NCI-H2081 treated with DMSO at 0.1 percent for 48 hours (cell line): ENCODE data around the gene PLPPR5.
"Not testable (repeated sequence)": the region's sequence is repeated elsewhere in the genome, so short reads cannot be mapped to it uniquely, and the experiment has no call there.

Experiments
- DNase-seq: peaks from one replicate; lab custom pipeline; 2025; lab: John Stamatoyannopoulos, UW

PLPPR5 gene, protein sequence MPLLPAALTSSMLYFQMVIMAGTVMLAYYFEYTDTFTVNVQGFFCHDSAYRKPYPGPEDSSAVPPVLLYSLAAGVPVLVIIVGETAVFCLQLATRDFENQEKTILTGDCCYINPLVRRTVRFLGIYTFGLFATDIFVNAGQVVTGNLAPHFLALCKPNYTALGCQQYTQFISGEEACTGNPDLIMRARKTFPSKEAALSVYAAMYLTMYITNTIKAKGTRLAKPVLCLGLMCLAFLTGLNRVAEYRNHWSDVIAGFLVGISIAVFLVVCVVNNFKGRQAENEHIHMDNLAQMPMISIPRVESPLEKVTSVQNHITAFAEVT

GRCh38 chr1:99004861-99005442 is at the start of gene PLPPR5:
TSS of gene PLPPR5 (minus strand) at chr1:99004861. CDS start at chr1:99004671, 190 bp downstream.
- no peak for DNase-seq

- DNase-seq: no peak
Observed at GRCh38 chr1:99051611-99052283, 47.1 kb upstream of the PLPPR5 start.

DNA sequence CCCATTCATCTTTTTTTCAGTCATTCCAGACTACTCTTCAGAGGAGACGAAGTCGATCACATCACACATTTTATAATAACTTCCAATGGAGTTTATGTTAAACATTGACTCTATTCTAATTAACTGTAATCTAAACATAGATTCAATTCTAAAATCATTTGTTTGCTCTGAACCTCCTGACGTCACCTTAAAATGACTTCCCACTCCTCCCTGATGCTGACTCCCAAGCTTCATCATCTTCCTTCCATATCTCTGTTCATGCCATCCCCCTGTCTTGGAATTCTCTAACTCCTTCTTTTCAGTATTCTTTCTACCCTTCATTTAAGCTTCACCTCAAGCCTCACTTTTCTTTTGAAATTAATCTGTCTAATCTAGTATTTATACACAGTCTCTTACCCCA is 45.1 kb upstream of the PLPPR5 start:
- DNase-seq: no peak

- not testable (repeated sequence) for DNase-seq
Observed at GRCh38 chr1:99036746-99037145, 32.1 kb upstream of the PLPPR5 start.

DNA sequence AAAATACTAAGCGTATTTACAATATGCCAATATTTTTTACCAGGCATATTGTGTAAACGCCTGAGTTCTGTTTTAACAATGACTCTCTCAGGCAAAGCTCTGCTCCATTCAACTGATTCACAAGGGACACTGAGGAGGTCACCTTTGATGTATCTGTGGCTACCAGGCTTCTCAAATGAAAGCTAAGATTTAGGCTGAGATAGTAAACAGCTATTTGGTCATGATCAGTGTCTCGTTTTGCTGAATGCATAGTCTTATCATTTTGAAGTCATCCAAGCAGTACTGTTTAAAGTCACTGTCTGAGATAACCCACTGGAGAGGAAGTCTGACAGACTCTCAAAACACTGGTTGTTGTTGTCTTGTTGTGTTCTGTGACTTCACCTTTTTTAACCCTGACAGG is 13.7 kb upstream of the PLPPR5 start:
- no peak for DNase-seq

GRCh38 chr1:99017655-99018054 is 13.0 kb upstream of the PLPPR5 start:
- DNase-seq: no peak

DNA sequence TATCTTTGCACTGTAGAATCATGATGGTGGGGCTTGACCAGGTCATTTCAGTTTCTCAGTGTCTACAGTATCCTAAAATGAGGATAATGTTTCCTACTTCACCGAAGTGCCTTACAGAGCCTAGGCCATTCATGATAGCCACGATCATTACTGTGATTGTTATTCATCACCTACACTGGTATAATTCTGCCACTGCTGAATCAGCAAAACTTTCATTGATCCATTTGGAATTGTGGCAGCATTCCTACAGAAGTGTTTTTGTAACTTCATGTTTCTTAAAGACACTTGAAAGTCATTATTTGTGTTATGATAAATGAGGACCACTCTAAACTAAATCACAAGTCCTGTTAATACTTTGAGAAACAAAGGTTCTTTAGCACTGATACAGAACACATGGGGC is 6.0 kb upstream of the PLPPR5 start:
- no peak for DNase-seq

- DNase-seq: no peak
Observed at GRCh38 chr1:99007366-99007765, 2.7 kb upstream of the PLPPR5 start.

GRCh38 chr1:99005537-99005942 is 879 bp upstream of the PLPPR5 start:
- no peak for DNase-seq

- DNase-seq: no peak
Observed at GRCh38 chr1:99004254-99004860, 304 bp downstream of the PLPPR5 start.

- DNase-seq: no peak
Observed at GRCh38 chr1:99003581-99004253, 944 bp downstream of the PLPPR5 start.

DNA sequence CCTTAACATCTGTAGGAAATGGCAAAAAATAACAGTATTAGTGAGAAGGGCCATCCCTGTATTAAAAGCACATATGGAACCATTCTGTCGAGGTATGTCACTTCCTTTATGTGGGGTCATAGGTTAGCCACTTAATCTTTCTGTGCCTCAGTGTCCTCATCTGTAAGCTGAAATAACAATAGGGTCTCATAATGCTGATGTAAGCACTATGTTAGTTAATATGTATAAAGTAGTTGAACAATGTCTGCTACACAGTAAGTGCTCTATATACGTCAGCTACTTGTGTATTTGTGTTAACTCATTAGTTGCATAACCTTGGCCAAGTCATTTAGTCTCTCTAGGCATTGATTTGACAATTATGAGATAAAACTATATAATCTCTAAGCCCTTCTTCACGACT is 11.8 kb downstream of the PLPPR5 start:
- DNase-seq: no peak

DNA sequence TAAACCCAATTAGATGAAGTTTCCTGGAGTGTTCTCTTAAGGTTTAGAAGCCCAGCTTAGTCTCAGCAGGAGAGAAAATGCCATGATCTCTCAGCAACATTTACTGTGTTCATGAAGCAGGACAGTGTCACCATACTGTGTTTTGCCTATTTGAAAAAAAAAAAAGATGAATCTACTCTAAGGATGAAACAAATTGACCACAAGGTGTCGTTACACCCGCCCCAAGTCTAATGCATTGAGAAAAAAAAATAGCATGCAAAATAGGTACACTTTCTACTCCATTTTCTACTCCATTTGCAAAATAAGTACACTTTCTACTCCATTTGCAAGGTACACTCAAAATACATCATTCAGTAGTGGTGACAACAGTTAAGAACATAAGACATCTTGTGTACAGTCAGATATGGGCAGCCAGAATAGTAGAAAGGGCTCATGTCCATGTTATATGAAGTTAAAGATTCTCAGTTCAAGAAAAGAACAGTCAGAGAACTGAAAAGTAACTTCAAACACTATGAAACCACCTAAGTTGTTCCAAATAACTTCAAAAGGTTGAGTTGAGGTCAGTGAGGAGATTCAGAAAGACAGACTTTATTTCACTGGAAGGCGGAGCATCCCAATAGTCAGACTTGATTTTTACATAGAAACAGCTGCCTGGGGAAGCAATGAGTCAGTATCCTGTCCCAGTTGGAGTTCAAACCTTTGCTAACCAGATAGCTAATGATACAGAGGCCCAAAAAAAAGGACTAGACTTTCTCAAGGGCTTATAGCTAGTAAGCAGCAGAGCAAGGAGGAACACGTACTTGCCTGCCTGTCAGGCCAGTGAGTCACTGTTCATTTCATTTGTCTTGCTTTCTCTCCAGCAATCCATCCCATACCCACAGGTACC is 13.3 kb downstream of the PLPPR5 start:
- DNase-seq: no peak

DNA sequence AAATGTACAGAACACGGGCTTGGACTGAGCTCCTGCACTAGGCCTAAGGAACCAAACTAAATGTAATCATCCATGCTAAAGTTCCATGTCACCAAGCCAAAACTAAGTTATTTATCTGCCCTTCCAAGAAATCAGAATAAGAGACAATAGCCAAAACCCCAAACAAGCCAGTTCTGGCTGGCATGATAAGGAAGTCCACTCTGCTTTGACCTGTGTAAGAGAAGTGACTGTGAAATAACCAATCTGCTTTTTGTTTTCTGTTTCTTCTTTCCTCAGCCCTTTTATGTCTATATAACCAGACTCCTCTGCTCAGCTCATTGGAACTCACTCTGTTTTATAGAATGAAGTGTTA is 15.1 kb downstream of the PLPPR5 start:
- no peak for DNase-seq

DNA sequence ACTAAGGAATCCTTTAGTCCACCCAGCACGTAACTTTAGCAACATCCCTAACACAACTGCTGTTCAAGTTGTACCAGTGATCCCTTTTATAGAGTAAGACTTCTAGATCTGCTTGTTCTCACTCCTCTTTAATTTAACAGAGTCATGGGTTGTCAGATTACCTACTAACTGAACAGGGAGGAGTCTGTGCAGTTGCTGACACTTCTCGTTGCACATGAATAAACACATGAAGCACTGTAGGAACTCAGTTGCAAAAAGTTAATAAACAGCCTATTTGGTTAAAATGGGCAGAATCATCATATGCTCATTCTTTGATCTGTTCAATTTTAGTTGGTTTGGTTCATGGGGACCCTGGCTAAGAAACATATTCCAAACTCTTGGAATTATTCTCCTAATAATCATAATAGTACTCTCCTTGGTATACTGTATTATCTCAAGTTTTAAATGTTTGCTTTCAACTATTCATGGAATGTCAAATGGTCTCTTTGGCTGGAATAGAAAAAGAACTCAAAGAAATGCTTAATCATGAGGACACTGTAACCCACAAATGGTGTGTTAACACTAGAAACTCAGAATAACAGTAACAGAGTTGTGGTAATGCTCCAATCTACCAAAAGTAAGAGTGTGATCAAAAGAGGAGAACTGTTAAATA is 15.6 kb downstream of the PLPPR5 start:
- DNase-seq: no peak

DNA sequence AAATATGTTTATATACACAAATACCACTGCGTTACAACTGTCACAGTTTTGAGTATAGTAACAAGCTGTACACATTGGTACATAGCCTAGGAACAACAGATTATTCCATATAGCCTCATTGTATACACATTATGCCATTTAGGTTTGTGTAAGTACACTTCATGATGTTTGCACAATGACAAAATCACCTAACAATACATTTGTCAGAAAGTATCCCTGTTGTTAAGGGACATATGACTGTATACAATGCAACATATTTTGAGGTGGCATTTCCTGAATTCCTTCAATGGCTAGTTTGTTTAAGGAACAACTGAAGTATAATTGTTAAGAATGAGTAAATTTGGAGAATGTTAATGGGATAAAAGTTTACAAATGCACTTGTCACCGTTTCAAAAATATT is 19.0 kb downstream of the PLPPR5 start:
- no peak for DNase-seq

- no peak for DNase-seq
Observed at GRCh38 chr1:98981917-98982513, 22.6 kb downstream of the PLPPR5 start.

DNA sequence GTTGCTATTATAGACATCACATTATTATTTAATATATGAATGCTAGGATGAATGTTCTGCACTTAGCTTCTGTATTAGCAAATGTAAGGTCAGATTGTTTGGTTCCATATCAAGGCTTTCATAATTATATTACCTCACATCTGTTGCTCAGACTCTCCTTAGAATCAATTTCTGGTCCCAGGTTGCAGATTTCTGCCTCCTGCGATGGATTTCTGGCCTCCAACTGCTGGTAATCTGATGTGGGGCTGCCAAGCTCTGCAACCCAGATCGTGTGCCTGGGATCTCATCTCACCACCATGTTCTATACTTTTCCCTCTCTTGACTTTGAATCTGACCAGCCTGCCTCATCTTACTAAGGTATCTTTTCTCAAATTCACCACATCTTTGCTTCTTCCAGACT is 25.2 kb downstream of the PLPPR5 start:
- DNase-seq: no peak

- no peak for DNase-seq
Observed at GRCh38 chr1:98975810-98976209, 28.9 kb downstream of the PLPPR5 start.

- DNase-seq: no peak
Observed at GRCh38 chr1:98975113-98975512, 29.5 kb downstream of the PLPPR5 start.
